Prostate gland (tissue), 2 donors: Measurements from ENCODE around the gene BDNF. TPM values are rescaled to one million over a fixed set of nuclear protein-coding genes. Genes with fewer than 3 reads are reported as not detected.

Experiments
- DNase-seq: peaks from one replicate; pipeline ENCODE4 v3.0.0-alpha.2; 2019; ENCODE audit warnings: low spot score
- H3K27ac ChIP-seq, 2 donors: fragments of 200-600 bp; sonication (generic); 2 replicates each; pipeline ENCODE4 v1.5.1; 2017 to 2019
- H3K27me3 ChIP-seq: fragments of 200-600 bp; sonication (generic); replicated peaks from 2 replicates; pipeline ENCODE4 v1.5.1; 2019; ENCODE audit not compliant: insufficient read depth
- H3K36me3 ChIP-seq, 2 donors: fragments of 200-600 bp; sonication (generic); 1 replicate in 1 of 2; 2 replicates in 1 of 2; pipeline versions ENCODE4 v1.5.1 to v1.8.1; 2017 to 2019
- H3K4me1 ChIP-seq: fragments of 200-600 bp; sonication (generic); replicated peaks from 2 replicates; pipeline ENCODE4 v1.5.1; 2019
- H3K4me3 ChIP-seq, 2 donors: fragments of 200-600 bp; sonication (generic); 2 replicates each; pipeline ENCODE4 v1.5.1; 2017 to 2019
- H3K9me3 ChIP-seq: fragments of 200-600 bp; sonication (generic); 2 replicates; pipeline ENCODE4 v1.5.1; 2017
- CTCF ChIP-seq, 4 experiments: fragments of 200-600 bp in 2 of 4; fragments of 450-650 bp in 2 of 4; sonication (generic) in 2 of 4; IDR thresholded peaks; 1 replicate in 3 of 4; 2 replicates in 1 of 4; pipeline ENCODE4 v1.5.1; 2016 to 2019; ENCODE audit warnings: antibody characterized with exemption in 4 of 4, mild to moderate bottlenecking in 2 of 4, moderate library complexity in 2 of 4
- POLR2A ChIP-seq: fragments of 450-650 bp; IDR thresholded peaks from one replicate; pipeline ENCODE4 v1.6.1; 2016; ENCODE audit warnings: antibody characterized with exemption, mild to moderate bottlenecking
- POLR2AphosphoS5 ChIP-seq: sonication (generic); formaldehyde crosslinking; IDR thresholded peaks from one replicate; pipeline ENCODE4 v1.6.1; 2017; ENCODE audit warnings: antibody characterized with exemption
- WGBS: methylation state at CpG from one replicate; pipeline ENCODE4 v1.1.5; 2018; 5-methylcytosine and 5-hydroxymethylcytosine counted together
- intact Hi-C: fragments of 100-400 bp; cut with DNase I; formaldehyde crosslinking; loops from one replicate; pipeline ENCODE4 v1.14.2; 2022
- total RNA-seq, 2 donors: library from RNA; depleted of rRNA; stranded (reverse); fragments of >200 nt; gene quantifications; one replicate each; pipeline ENCODE4 v1.1.0, GENCODE V29; 2016

Gene BDNF
- total RNA-seq, 2 donors from 2014 or later: 0.87 to 2.5 TPM

- H3K4me1 ChIP-seq: no peaks in the 10 kb centered on the region
- H3K27ac ChIP-seq: no peak overlapping the region
- TF ChIP-seq CTCF (IDR thresholded peaks at IDR 0.05) (no peak), POLR2A (no peak), POLR2AphosphoS5 (no peak)
- no peaks in the 10 kb centered on the region for H3K9me3 ChIP-seq
- H3K36me3 ChIP-seq: no peaks in the 10 kb centered on the region
- H3K27me3 ChIP-seq: peaks cover 24% of the 10 kb centered on the region
- DNase-seq: no peak
- no peak overlapping the region for H3K4me3 ChIP-seq
- intact Hi-C loops: no loop called here
- WGBS: 6% methylated on average over 25 of the region's 25 CpGs
These were observed 20.1 kb upstream of the BDNF start for GRCh38 chr11:27720277-27720830.

DNA sequence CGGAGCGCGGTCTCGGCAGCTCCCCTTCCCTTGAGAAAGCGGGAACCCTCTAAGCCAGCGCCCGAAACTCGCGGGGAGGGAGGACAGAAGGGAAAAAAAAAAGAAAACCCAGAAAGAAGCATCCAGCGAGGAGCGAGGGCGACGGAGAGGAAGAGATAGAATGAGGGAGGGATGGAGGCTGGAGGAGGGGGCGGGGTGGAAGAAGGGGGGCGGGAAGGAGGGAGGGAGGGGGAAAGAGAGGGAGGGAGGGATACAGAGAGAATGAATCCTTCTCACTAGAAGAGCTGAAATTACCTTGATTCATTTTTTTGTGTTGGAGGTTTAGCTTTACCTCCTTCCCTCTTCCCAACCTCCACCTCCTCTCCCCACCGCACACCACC, 19.3 kb upstream of the BDNF start:
- no peaks in the 10 kb centered on the region for H3K4me1 ChIP-seq
- H3K36me3 ChIP-seq: no peaks in the 10 kb centered on the region
- DNase-seq: no peak
- 9% methylated on average over 16 of the region's 16 CpGs for WGBS
- intact Hi-C loops: no loop called here
- H3K9me3 ChIP-seq: no peaks in the 10 kb centered on the region
- TF ChIP-seq POLR2AphosphoS5: no peak
- H3K27ac ChIP-seq: no peak overlapping the region
- peak overlapping the region; percentile 17 to 28 for H3K4me3 ChIP-seq
- H3K27me3 ChIP-seq: peaks cover 24% of the 10 kb centered on the region

DNA sequence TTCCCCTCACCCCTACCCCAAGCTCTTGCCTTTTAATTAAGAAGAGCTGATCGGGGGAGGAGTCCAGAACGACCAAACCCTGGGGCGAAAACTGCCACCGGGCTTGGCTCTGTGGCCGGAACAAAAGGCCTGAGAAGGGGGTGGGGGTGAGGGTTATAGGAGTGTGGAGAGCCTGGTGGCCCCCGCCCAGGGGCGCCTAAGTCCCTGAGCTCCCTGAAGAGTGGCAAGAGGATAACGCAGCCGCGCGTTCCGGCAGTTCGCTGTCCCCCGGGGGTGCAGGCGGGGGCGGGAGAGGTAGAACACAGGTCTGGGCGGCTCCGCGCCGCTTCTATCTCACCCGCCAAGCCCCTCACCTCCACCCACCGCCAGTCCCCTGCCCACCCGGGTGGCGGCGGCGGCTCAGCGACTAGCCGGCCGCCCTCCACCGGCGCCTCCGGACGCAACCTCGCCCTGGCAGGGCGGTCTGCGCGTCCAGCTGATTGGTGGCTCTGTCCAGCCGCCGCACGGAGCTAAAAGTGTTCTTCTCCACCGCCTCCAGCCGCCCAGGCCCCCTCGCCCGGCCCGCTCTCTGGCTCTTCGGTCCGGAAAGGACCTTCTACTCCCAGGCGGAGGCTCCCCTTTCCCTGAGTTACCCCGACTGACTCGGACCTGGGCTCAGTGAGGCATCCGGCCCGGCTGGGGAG, 18.7 kb upstream of the BDNF start:
- 2% methylated on average over 28 of the region's 52 CpGs for WGBS
- Histone ChIP-seq H3K27me3 (peaks cover 24% of the 10 kb centered on the region), H3K4me3 (peak overlapping the region; percentile 17 to 28), H3K4me1 (no peaks in the 10 kb centered on the region), H3K9me3 (no peaks in the 10 kb centered on the region), H3K36me3 (no peaks in the 10 kb centered on the region), H3K27ac (no peak overlapping the region)
- TF ChIP-seq CTCF (IDR thresholded peaks at IDR 0.05) (no peak), POLR2AphosphoS5 (no peak)
- DNase-seq: no peak
- intact Hi-C loops: no loop called here

DNA sequence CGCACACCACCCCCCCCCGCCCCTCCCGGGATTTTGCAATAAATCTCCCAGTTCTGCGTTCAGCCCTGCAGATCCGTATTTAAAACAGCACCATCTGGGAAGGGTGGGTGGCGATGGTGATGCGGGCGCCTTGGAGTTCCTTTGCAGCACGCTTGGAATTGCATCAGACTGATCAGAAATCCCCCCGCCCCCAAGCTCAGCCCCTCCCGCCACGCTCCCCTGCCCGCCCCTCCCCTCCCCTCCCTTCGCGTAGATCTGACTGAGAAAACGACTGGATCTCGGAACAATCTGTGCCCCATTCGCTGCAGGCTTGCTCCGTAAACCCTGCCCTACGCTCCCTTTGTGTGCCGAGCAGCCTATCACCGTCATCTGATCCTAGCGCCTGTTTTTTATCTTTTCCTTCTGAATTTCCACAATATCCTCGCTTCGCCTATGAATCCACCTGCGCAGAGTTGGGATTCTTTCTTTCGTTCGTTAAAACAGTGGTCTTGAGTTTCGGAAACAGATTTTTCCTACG, 18.1 kb upstream of the BDNF start:
- intact Hi-C loops: no loop called here

DNA sequence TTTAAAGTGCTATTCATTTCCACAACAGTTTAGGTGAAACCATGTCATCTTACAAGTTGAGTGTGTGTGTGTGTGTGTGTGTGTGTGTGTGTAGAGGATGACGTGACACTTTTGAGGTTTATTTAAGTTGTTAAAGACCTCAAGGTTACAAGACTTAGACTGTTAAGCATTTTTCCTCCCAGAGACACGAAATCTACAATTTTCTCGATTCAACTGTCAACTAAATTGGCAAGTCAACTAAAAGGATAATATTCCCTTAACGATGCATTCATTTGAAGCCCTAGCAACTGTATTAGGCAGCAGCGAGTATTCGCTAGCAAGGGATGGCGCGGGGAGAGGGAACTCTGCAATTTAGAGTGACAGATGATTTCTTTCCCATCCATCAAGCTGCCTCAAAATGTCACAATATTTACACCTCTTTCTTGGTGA, 17.6 kb upstream of the BDNF start:
- Histone ChIP-seq H3K4me1 (no peaks in the 10 kb centered on the region), H3K4me3 (peak overlapping the region in 1 of 2 donors; percentile 28), H3K27me3 (peaks cover 21% of the 10 kb centered on the region), H3K9me3 (no peaks in the 10 kb centered on the region), H3K36me3 (no peaks in the 10 kb centered on the region), H3K27ac (no peak overlapping the region)
- TF ChIP-seq CTCF (IDR thresholded peaks at IDR 0.05): no peak
- no peak for TF ChIP-seq POLR2AphosphoS5
- no peak for TF ChIP-seq POLR2A
- 16% methylated on average over 8 of the region's 8 CpGs for WGBS
- intact Hi-C loops: no loop called here
- DNase-seq: no peak

More for the DNA sequence above, 18.1 kb upstream of the BDNF start:
- no peaks in the 10 kb centered on the region for H3K9me3 ChIP-seq
- peak overlapping the region; percentile 17 to 28 for H3K4me3 ChIP-seq
- no peaks in the 10 kb centered on the region for H3K4me1 ChIP-seq
- H3K27ac ChIP-seq: no peak overlapping the region
- WGBS: 1% methylated on average over 29 of the region's 30 CpGs
- no peak for DNase-seq
- TF ChIP-seq CTCF (IDR thresholded peaks at IDR 0.05) (no peak), POLR2AphosphoS5 (no peak), POLR2A (no peak)
- no peaks in the 10 kb centered on the region for H3K36me3 ChIP-seq
- peaks cover 24% of the 10 kb centered on the region for H3K27me3 ChIP-seq
